ENCODE results near the gene SPHK1. TPM values are rescaled to one million over a fixed set of nuclear protein-coding genes. Genes with fewer than 3 reads are reported as not detected.

Gene SPHK1
- total RNA-seq, 4 donors from 2014 or later, result 9.7 to 35.6 (median 18.3) TPM

- DNase-seq (ENCODE audit: low spot score in 2 of 2), result no peak
Observed at GRCh38 chr17:76368545-76368944, 15.9 kb upstream of the SPHK1 start.

DNA sequence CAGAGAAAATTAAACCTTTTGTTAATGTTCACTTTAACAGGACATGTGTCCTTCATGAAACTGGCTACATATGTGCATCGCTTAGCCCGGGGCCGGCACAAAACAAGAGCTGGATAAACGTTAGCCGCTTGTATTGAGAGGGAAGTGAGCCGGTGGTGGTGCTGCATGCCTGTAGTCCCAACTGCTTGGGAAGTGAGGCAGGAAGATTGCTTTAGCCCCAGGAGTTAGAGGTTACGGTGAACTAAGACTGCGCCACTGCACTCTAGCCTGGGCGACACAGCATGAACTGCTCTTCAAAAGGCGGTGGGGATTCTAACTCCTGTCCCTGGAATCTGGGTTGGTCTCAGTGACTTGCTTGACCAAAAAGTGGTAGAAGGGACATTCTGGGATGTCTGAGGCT lies 15.0 kb upstream of the SPHK1 start:
- DNase-seq (ENCODE audit: low spot score in 2 of 2), result no peak
- no peak for TF ChIP-seq CTCF (IDR thresholded peaks at IDR 0.05)
- TF ChIP-seq POLR2A (IDR thresholded peaks at IDR 0.05), result no peak
- no peak overlapping the region for H3K4me3 ChIP-seq (ENCODE audit: low read depth, poor library complexity, severe bottlenecking)
- intact Hi-C loops (cut with DNase I; ENCODE audit: low total_unique reads), result no loop called here
- 69 to 78% methylated on average over 10 of the region's 10 CpGs for WGBS, 2 donors

More at GRCh38 chr17:76368545-76368944, 15.9 kb upstream of the SPHK1 start:
- intact Hi-C loops (cut with DNase I; ENCODE audit: low total_unique reads), result no loop called here
- WGBS, 2 donors, result 55 to 68% methylated on average over 11 of the region's 11 CpGs
- no peak overlapping the region for H3K4me3 ChIP-seq (ENCODE audit: low read depth, poor library complexity, severe bottlenecking)
- TF ChIP-seq POLR2A (IDR thresholded peaks at IDR 0.05), result no peak
- no peak for TF ChIP-seq CTCF (IDR thresholded peaks at IDR 0.05)

- WGBS, 2 donors, result 80 to 93% methylated on average over 7 of the region's 7 CpGs
- intact Hi-C loops (cut with DNase I; ENCODE audit: low total_unique reads), result no loop called here
- DNase-seq (ENCODE audit: low spot score in 2 of 2), result no peak
- H3K4me3 ChIP-seq (ENCODE audit: low read depth, poor library complexity, severe bottlenecking), result no peak overlapping the region
- TF ChIP-seq CTCF (IDR thresholded peaks at IDR 0.05), result no peak
- no peak for TF ChIP-seq POLR2A (IDR thresholded peaks at IDR 0.05)
Observed at GRCh38 chr17:76369804-76370203, 14.6 kb upstream of the SPHK1 start.

- peak; percentile 63 to 95 for DNase-seq (ENCODE audit: low spot score in 2 of 2)
- WGBS, 2 donors, result 18 to 27% methylated on average over 11 of the region's 11 CpGs
- TF ChIP-seq POLR2A (IDR thresholded peaks at IDR 0.05), result no peak
- H3K4me3 ChIP-seq (ENCODE audit: low read depth, poor library complexity, severe bottlenecking), result no peak overlapping the region
- intact Hi-C loops (cut with DNase I; ENCODE audit: low total_unique reads), result no loop called here
Observed at GRCh38 chr17:76370261-76370993, 14.0 kb upstream of the SPHK1 start.

DNA sequence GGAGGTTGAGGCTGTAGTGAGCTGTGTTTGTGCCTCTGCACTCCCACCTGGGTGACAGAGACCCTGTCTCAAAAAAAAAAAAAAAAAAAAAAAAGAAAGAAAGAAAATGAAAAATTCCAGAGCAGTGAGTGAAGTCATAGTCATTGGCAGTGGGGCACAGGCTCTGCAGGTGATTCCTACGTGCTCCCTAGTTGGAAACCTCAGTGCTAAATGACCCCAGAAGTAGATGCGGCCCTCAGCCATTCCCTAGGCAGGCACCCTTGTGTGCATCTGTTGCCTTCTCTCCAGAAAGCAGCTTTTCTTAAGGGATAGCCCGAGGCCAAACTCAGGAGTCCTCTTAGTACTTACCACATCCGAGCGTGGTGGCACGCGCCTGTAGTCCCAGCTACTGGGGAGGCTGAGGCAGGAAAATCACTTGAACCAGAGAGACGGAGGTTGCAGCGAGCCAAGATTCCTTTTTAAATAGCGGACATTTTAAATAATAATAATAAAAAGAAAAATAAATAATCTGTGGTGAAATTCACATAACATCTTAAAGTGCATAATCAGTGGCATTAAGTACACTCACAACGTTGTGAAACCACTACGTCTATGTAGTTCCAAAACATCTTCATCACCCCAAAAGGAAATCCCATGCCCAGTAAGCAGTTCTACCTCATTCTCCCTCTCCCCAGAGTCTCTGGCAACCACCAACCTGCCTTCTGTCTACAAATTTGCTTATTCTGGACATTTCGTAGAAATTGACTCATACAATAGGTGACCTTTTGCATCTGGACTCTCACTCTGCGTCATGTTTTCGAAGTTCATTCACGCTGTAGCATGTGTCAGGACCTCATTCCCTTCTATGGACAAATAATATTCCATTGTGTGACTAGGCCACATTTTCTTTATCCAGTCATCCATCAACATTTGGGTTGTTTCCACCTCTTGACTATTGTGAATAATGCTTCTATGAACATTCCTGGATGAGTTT lies 12.5 kb upstream of the SPHK1 start:
- no peak for TF ChIP-seq POLR2A (IDR thresholded peaks at IDR 0.05)
- no peak for TF ChIP-seq CTCF (IDR thresholded peaks at IDR 0.05)
- WGBS, 2 donors, result 87 to 92% methylated on average over 16 of the region's 16 CpGs
- intact Hi-C loops (cut with DNase I; ENCODE audit: low total_unique reads), result no loop called here
- no peak for DNase-seq (ENCODE audit: low spot score in 2 of 2)
- no peak overlapping the region for H3K4me3 ChIP-seq (ENCODE audit: low read depth, poor library complexity, severe bottlenecking)

All from lower leg skin (tissue), 4 donors.